B cell (primary cell): ENCODE data around the gene TMOD1. TPM values are rescaled to one million over a fixed set of nuclear protein-coding genes. Genes with fewer than 3 reads are reported as not detected.
"Not testable (repeated sequence)": the region's sequence is repeated elsewhere in the genome, so short reads cannot be mapped to it uniquely, and the experiment has no call there.

Experiments
- ATAC-seq: fragments of 200-7000 bp; cut with Tn5 transposase; one replicate; pipeline ENCODE4 v1.10.0; 2021; ENCODE audit warnings: low read depth, mild to moderate bottlenecking, moderate number of reproducible peaks, moderate library complexity
- CTCF ChIA-PET: fragments of 350-600 bp; sonication (Branson Sonifier 250); formaldehyde crosslinking; loops from one replicate; lab custom pipeline; 2021; ENCODE audit warnings: antibody characterized with exemption, inconsistent platforms; lab: Charles Lee
- POLR2A ChIA-PET: fragments of 350-600 bp; sonication (Branson Sonifier 250); formaldehyde crosslinking; loops from one replicate; lab custom pipeline; 2021; ENCODE audit warnings: antibody characterized with exemption; lab: Charles Lee
- DNase-seq: peaks from one replicate; pipeline ENCODE4 v3.0.0; 2013
- H2AFZ ChIP-seq: 2 replicates; pipeline ENCODE4 v1.6.1; 2012; ENCODE audit warnings: mild to moderate bottlenecking, low read depth, low read length; ENCODE audit not compliant: insufficient read depth, poor library complexity, severe bottlenecking
- H3K27ac ChIP-seq, 2 donors: 1 replicate in 1 of 2; 2 replicates in 1 of 2; pipeline ENCODE4 v1.5.1; 2012 to 2013; ENCODE audit warnings: low read length in 2 of 2, mild to moderate bottlenecking in 2 of 2, moderate library complexity in 1 of 2
- H3K27me3 ChIP-seq, 4 experiments: fragments of 200-600 bp in 1 of 4; sonication (generic) in 1 of 4; replicated peaks in 1 of 4; 1 replicate in 2 of 4; 2 replicates in 2 of 4; pipeline versions ENCODE4 v1.6.1 to v1.7.0; 2013 to 2016; ENCODE audit warnings: low read length in 3 of 4, mild to moderate bottlenecking in 2 of 4, mixed read lengths in 1 of 4, moderate library complexity in 1 of 4; ENCODE audit not compliant: insufficient read depth in 4 of 4, control insufficient read depth in 3 of 4; ENCODE audit errors: control extremely low read depth in 1 of 4
- H3K36me3 ChIP-seq, 2 experiments: replicated peaks in 1 of 2; 1 replicate in 1 of 2; 2 replicates in 1 of 2; pipeline versions ENCODE4 v1.6.1 to v1.7.1; 2013; ENCODE audit warnings: low read length in 1 of 2; ENCODE audit not compliant: insufficient read depth in 2 of 2, control insufficient read depth in 1 of 2; ENCODE audit errors: control extremely low read depth in 1 of 2, extremely low read depth in 1 of 2
- H3K4me1 ChIP-seq, 2 donors: fragments of 200-600 bp in 1 of 2; sonication (generic) in 1 of 2; 1 replicate in 1 of 2; 2 replicates in 1 of 2; pipeline versions ENCODE4 v1.5.1 to v1.6.1; 2013 to 2017; ENCODE audit warnings: low read length in 2 of 2; ENCODE audit not compliant: control insufficient read depth in 2 of 2, insufficient read depth in 2 of 2
- H3K4me2 ChIP-seq: replicated peaks from 2 replicates; pipeline ENCODE3; 2012; ENCODE audit warnings: mild to moderate bottlenecking, low read depth, low read length; ENCODE audit not compliant: poor library complexity, severe bottlenecking
- H3K4me3 ChIP-seq, 5 experiments: fragments of 200-600 bp in 1 of 5; sonication (generic) in 1 of 5; 1 replicate in 3 of 5; 2 replicates in 2 of 5; pipeline versions ENCODE4 v1.5.1 to v1.7.0; 2011 to 2016; ENCODE audit warnings: low read length in 4 of 5, mild to moderate bottlenecking in 4 of 5, low read depth in 2 of 5, control low read depth in 1 of 5, moderate library complexity in 1 of 5; ENCODE audit not compliant: insufficient read depth in 1 of 5; ENCODE audit errors: control extremely low read depth in 1 of 5, extremely low read depth in 1 of 5
- H3K79me2 ChIP-seq: fragments of 200-600 bp; sonication (generic); one replicate; pipeline ENCODE4 v1.6.0; 2016; ENCODE audit warnings: low read length; ENCODE audit not compliant: control insufficient read depth, insufficient read depth
- H3K9ac ChIP-seq: fragments of 200-600 bp; sonication (generic); 2 replicates; pipeline ENCODE4 v1.6.1; 2017; ENCODE audit warnings: mild to moderate bottlenecking, low read length, moderate library complexity
- H3K9me3 ChIP-seq, 3 donors: one replicate each; pipeline versions ENCODE4 v1.6.1 to v1.7.1; 2013; ENCODE audit warnings: low read length in 2 of 3; ENCODE audit not compliant: control insufficient read depth in 2 of 3, insufficient read depth in 1 of 3; ENCODE audit errors: control extremely low read depth in 1 of 3
- H4K20me1 ChIP-seq: 2 replicates; pipeline ENCODE4 v1.6.0; 2012; ENCODE audit warnings: mild to moderate bottlenecking, low read length; ENCODE audit not compliant: insufficient read depth, control insufficient read depth, poor library complexity, severe bottlenecking
- H3K27ac Mint-ChIP-seq: one replicate; pipeline ENCODE4 v1.8.0; 2021; ENCODE audit warnings: mixed read lengths
- H3K27me3 Mint-ChIP-seq: one replicate; pipeline ENCODE4 v1.8.0; 2021; ENCODE audit warnings: mixed read lengths
- H3K4me1 Mint-ChIP-seq: one replicate; pipeline ENCODE4 v1.8.0; 2021; ENCODE audit warnings: mixed read lengths
- H3K4me3 Mint-ChIP-seq: one replicate; pipeline ENCODE4 v1.8.0; 2021; ENCODE audit warnings: mixed read lengths
- H3K9me3 Mint-ChIP-seq: one replicate; pipeline ENCODE4 v1.8.0; 2022; ENCODE audit warnings: mixed read lengths; ENCODE audit not compliant: insufficient read depth
- CTCF ChIP-seq: fragments of 200-600 bp; IDR thresholded peaks from one replicate; pipeline ENCODE4 v1.8.0; 2022; ENCODE audit warnings: antibody characterized with exemption, mild to moderate bottlenecking
- EZH2 ChIP-seq: IDR thresholded peaks from 2 replicates; pipeline ENCODE4 v1.6.1; 2012; ENCODE audit warnings: borderline replicate concordance, low read depth, mild to moderate bottlenecking, moderate library complexity, low read length; ENCODE audit not compliant: insufficient read depth, poor library complexity, severe bottlenecking
- whole genome bisulfite sequencing: methylation state at CpG from one replicate; pipeline ENCODE4 v1.1.5; 2013; ENCODE audit warnings: missing lambda C conversion rate; ENCODE audit not compliant: insufficient coverage; 5-methylcytosine and 5-hydroxymethylcytosine counted together
- intact Hi-C: fragments of 100-400 bp; cut with micrococcal nuclease; formaldehyde crosslinking; loops from one replicate; pipeline ENCODE4 v1.10.0; 2022
- polyA plus RNA-seq: library from polyadenylated mRNA; depleted of rRNA; stranded (reverse); fragments of >200 nt; gene quantifications from 2 replicates; pipeline ENCODE4 v1.2.3, GENCODE V29; 2012
- total RNA-seq, 2 donors: library from RNA; stranded (reverse); fragments of 120-200 nt in 1 of 2; gene quantifications; 1 replicate in 1 of 2; 2 replicates in 1 of 2; pipeline versions ENCODE4 v1.2.3 to v1.2.4, GENCODE V29; 2013 to 2022

Gene TMOD1
- total and polyA plus RNA-seq, 2 donors (not counting 1 experiment from before 2014, with no cell fraction given): 0.30 to 2.5 TPM

- 100% methylated on average over 1 of the region's 7 CpGs for WGBS
- DNase-seq, H3K4me3 ChIP-seq, H3K9ac ChIP-seq, H2AFZ ChIP-seq, H3K4me3 Mint-ChIP-seq, H3K27me3 ChIP-seq, H3K9me3 Mint-ChIP-seq, ATAC-seq, H3K4me1 ChIP-seq, H3K79me2 ChIP-seq, POLR2A ChIA-PET, H4K20me1 ChIP-seq, H3K36me3 ChIP-seq, H3K27me3 Mint-ChIP-seq, intact Hi-C loops, H3K9me3 ChIP-seq, H3K4me2 ChIP-seq, H3K27ac ChIP-seq, H3K4me1 Mint-ChIP-seq, H3K27ac Mint-ChIP-seq: not testable (repeated sequence)
- CTCF ChIA-PET: interaction anchor here (1.6 kb wide), 1 partner anchor 12 kb away, joined by 6 read pairs; no protein-coding TSS in a partner anchor
Observed at GRCh38 chr9:97586909-97587308, 85.4 kb downstream of the TMOD1 start.

DNA sequence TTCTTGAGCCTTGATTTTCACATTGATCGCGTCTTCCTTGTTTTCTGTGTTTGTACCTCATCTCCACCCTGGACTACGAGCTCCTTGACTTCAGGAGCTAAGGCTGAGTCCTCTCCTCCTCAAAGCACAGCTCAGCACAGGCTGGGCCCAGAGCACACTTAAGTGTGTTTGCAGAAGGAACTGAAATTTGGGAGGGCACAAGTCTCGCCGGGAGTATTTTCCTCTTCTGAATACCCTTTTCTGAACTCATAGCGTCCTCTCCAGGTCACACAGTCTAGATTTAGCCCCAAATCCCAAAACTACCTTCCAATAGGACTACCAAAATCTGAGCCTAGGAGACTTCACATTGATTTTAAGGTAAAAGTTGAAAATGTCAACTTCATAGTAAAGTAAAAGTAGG, 90.1 kb downstream of the TMOD1 start:
- Mint-ChIP-seq H3K4me3 (no peak overlapping the region), H3K27ac (no peak overlapping the region), H3K9me3 (no peaks in the 10 kb centered on the region), H3K27me3 (no peaks in the 10 kb centered on the region), H3K4me1 (no peaks in the 10 kb centered on the region)
- H3K79me2 ChIP-seq: no peaks in the 10 kb centered on the region
- CTCF ChIA-PET: no interaction called here
- no peak overlapping the region for H3K4me3 ChIP-seq
- DNase-seq (no peak), ATAC-seq (no peak)
- peaks cover 0 to 3% (median 0%) of the 10 kb centered on the region in 4 experiments for H3K27me3 ChIP-seq
- no peaks in the 10 kb centered on the region for H3K4me1 ChIP-seq
- no peak overlapping the region for H3K4me2 ChIP-seq
- H2AFZ ChIP-seq: no peak overlapping the region
- no peaks in the 10 kb centered on the region for H3K9me3 ChIP-seq
- no peaks in the 10 kb centered on the region for H4K20me1 ChIP-seq
- no peaks in the 10 kb centered on the region for H3K36me3 ChIP-seq
- no peak overlapping the region for H3K9ac ChIP-seq
- POLR2A ChIA-PET: no interaction called here
- TF ChIP-seq EZH2 (no peak), CTCF (no peak)
- WGBS: 85% methylated on average over 6 of the region's 6 CpGs
- no peak overlapping the region for H3K27ac ChIP-seq
- intact Hi-C loops: no loop called here
